Smooth muscle cell (in vitro differentiated cells): ENCODE measurements around the gene CCR9. TPM values are rescaled to one million over a fixed set of nuclear protein-coding genes. Genes with fewer than 3 reads are reported as not detected.

Experiments
- DNase-seq: peaks from one replicate; lab custom pipeline; 2025; ENCODE audit not compliant: unreplicated experiment; lab: John Stamatoyannopoulos, UW
- H2AFZ ChIP-seq: fragments of 200-600 bp; sonication (generic); 2 replicates; pipeline ENCODE4 v1.6.0; 2016; ENCODE audit warnings: antibody characterized with exemption, low read depth, mild to moderate bottlenecking
- H3F3A ChIP-seq: fragments of 200-600 bp; sonication (generic); 2 replicates; pipeline ENCODE4 v1.6.0; 2017; ENCODE audit warnings: antibody characterized with exemption, low read depth
- H3K27ac ChIP-seq: fragments of 200-600 bp; sonication (generic); 2 replicates; pipeline ENCODE4 v1.5.1; 2016; ENCODE audit warnings: low read depth, mild to moderate bottlenecking
- H3K27me3 ChIP-seq: fragments of 200-600 bp; sonication (generic); 2 replicates; pipeline ENCODE4 v1.6.1; 2016; ENCODE audit warnings: low read depth, mild to moderate bottlenecking
- H3K36me3 ChIP-seq: fragments of 200-600 bp; sonication (generic); 2 replicates; pipeline ENCODE4 v1.5.1; 2016; ENCODE audit warnings: low read depth
- H3K4me1 ChIP-seq: fragments of 200-600 bp; sonication (generic); 2 replicates; pipeline ENCODE4 v1.5.1; 2016; ENCODE audit warnings: low read depth
- H3K4me2 ChIP-seq: fragments of 200-600 bp; sonication (generic); 2 replicates; pipeline ENCODE4 v1.6.0; 2016; ENCODE audit warnings: mild to moderate bottlenecking
- H3K4me3 ChIP-seq: fragments of 200-600 bp; sonication (generic); 2 replicates; pipeline ENCODE4 v1.5.1; 2016; ENCODE audit warnings: mild to moderate bottlenecking
- H3K79me2 ChIP-seq: fragments of 200-600 bp; sonication (generic); 2 replicates; pipeline ENCODE4 v1.6.0; 2016; ENCODE audit warnings: low read depth, mild to moderate bottlenecking
- H3K9ac ChIP-seq: fragments of 200-600 bp; sonication (generic); 2 replicates; pipeline ENCODE4 v1.6.0; 2016; ENCODE audit warnings: low read depth
- H3K9me3 ChIP-seq: fragments of 200-600 bp; sonication (generic); replicated peaks from 2 replicates; pipeline ENCODE4 v1.5.1; 2016; ENCODE audit warnings: low read depth
- H4K20me1 ChIP-seq: fragments of 200-600 bp; sonication (generic); 2 replicates; pipeline ENCODE4 v1.6.0; 2016; ENCODE audit warnings: low read depth
- CTCF ChIP-seq: fragments of 200-600 bp; sonication (generic); IDR thresholded peaks from 2 replicates; pipeline ENCODE4 v1.5.1; 2017; ENCODE audit warnings: borderline replicate concordance, mild to moderate bottlenecking, antibody characterized with exemption; ENCODE audit not compliant: insufficient read depth, poor library complexity, severe bottlenecking
- WGBS: methylation state at CpG from one replicate; pipeline ENCODE4 v1.1.7; 2016; ENCODE audit warnings: low lambda C conversion rate; 5-methylcytosine and 5-hydroxymethylcytosine counted together
- polyA plus RNA-seq: library from polyadenylated mRNA; unstranded; fragments of >200 nt; fragmentation: Nextera tagmentation; extraction: Ambion mirVana; gene quantifications from 2 replicates; pipeline ENCODE4 v1.2.1, GENCODE V29; 2016
- total RNA-seq: library from RNA; depleted of rRNA; stranded (reverse); fragments of >200 nt; gene quantifications from 2 replicates; pipeline ENCODE4 v1.2.3, GENCODE V29; 2014

The CCR9 gene
- total and polyA plus RNA-seq, 2 experiments from 2014 or later: not detected

GRCh38 chr3:45921158-45922038 lies 35.1 kb downstream of the CCR9 start:
- Histone ChIP-seq H3K79me2 (no peaks in the 10 kb centered on the region), H3K4me2 (no peak overlapping the region), H3K4me1 (no peaks in the 10 kb centered on the region), H3K4me3 (no peak overlapping the region), H3K27ac (no peak overlapping the region), H4K20me1 (no peaks in the 10 kb centered on the region), H3K9me3 (no peaks in the 10 kb centered on the region), H3F3A (no peaks in the 10 kb centered on the region), H3K9ac (no peak overlapping the region), H3K27me3 (no peaks in the 10 kb centered on the region), H2AFZ (no peak overlapping the region), H3K36me3 (no peaks in the 10 kb centered on the region)
- no peak for TF ChIP-seq CTCF
- 96% methylated on average over 14 of the region's 14 CpGs for WGBS
- DNase-seq: no peak

GRCh38 chr3:45922039-45922326 lies 35.6 kb downstream of the CCR9 start:
- Histone ChIP-seq H3K27me3 (no peaks in the 10 kb centered on the region), H3K4me2 (no peak overlapping the region), H2AFZ (no peak overlapping the region), H4K20me1 (no peaks in the 10 kb centered on the region), H3K27ac (no peak overlapping the region), H3K9me3 (no peaks in the 10 kb centered on the region), H3K79me2 (no peaks in the 10 kb centered on the region), H3K4me1 (no peaks in the 10 kb centered on the region), H3K4me3 (no peak overlapping the region), H3F3A (no peaks in the 10 kb centered on the region), H3K9ac (no peak overlapping the region), H3K36me3 (no peaks in the 10 kb centered on the region)
- no peak for DNase-seq
- TF ChIP-seq CTCF: no peak
- WGBS: 93% methylated on average over 3 of the region's 3 CpGs

GRCh38 chr3:45922950-45923590 lies 36.7 kb downstream of the CCR9 start:
- no peak for TF ChIP-seq CTCF
- no peaks in the 10 kb centered on the region for H3K4me1 ChIP-seq

GRCh38 chr3:45923755-45924154 lies 37.4 kb downstream of the CCR9 start:
- Histone ChIP-seq H3K4me1 (no peaks in the 10 kb centered on the region), H2AFZ (no peak overlapping the region), H4K20me1 (no peaks in the 10 kb centered on the region), H3K9ac (no peak overlapping the region), H3K4me2 (no peak overlapping the region), H3K27ac (no peak overlapping the region), H3K4me3 (no peak overlapping the region), H3K79me2 (no peaks in the 10 kb centered on the region), H3F3A (no peaks in the 10 kb centered on the region), H3K36me3 (no peaks in the 10 kb centered on the region), H3K27me3 (no peaks in the 10 kb centered on the region), H3K9me3 (no peaks in the 10 kb centered on the region)
- no peak for DNase-seq
- TF ChIP-seq CTCF: no peak
- 56% methylated on average over 3 of the region's 3 CpGs for WGBS

More at GRCh38 chr3:45922950-45923590, 36.7 kb downstream of the CCR9 start:
- Histone ChIP-seq H3K4me3 (no peak overlapping the region), H3K36me3 (no peaks in the 10 kb centered on the region), H3K27ac (no peak overlapping the region), H3K4me2 (no peak overlapping the region), H4K20me1 (no peaks in the 10 kb centered on the region), H2AFZ (no peak overlapping the region), H3K9ac (no peak overlapping the region), H3K79me2 (no peaks in the 10 kb centered on the region), H3K27me3 (no peaks in the 10 kb centered on the region), H3K9me3 (no peaks in the 10 kb centered on the region), H3F3A (no peaks in the 10 kb centered on the region)
- no peak for DNase-seq
- 93% methylated on average over 4 of the region's 4 CpGs for WGBS
